Measurements from ENCODE around the gene MEF2C.
A peak's percentile ranks its signal among the peaks of the same experiment; 100 is the strongest.

MEF2C gene

DNA sequence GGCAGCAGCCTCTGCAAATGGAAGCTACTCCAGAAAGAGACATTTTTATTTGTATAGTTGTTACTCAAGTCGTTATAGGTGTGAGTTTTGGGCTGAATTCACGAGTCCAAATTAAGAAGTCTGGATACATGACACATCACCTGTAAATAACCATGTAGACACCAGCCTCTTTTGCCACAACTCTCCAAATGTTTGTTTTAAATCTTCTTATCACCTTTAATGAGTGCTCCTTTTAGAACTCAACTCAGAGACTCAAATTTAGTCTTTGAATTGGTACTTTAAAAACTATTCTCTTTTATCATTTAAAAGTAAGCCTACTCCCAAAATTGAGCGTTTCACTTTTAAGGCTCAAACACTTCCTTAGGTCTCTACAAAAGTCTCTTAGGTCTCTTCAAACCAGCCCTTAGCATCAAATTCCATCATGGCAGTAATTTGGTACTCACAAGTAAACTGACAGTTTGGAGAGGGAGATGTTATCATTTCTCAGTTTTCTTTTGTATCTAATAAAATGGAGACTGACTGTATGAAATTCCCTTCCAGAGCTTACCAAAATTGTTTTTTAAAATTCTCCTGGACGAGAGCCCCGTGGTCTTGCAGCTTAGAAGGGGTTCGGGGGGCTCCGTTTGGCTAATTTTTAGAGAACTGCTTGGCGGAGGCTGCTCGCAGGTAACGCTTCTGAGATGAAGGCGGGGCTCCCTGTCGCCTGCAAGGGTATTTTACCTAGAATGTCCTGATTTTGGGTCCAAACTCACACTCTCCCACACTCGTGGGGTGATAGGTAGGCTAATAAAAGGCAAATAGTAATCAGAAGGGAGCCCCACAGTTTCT, 194.6 kb downstream of the MEF2C start:
- H3K27ac ChIP-seq (ENCODE audit: low read length) = no peak overlapping the region
- H3K27me3 ChIP-seq (ENCODE audit: control insufficient read depth, insufficient read depth, low read length) = peaks cover 100% of the 10 kb centered on the region
- H3K36me3 ChIP-seq (ENCODE audit: control insufficient read depth, low read depth, low read length) = no peaks in the 10 kb centered on the region
- no peak overlapping the region for H3K9ac ChIP-seq (ENCODE audit: low read length)
- H3K4me3 ChIP-seq (ENCODE audit: low read length) = no peak overlapping the region
- no peaks in the 10 kb centered on the region for H3K9me3 ChIP-seq (ENCODE audit: control insufficient read depth, low read depth, low read length)
- peaks cover 44% of the 10 kb centered on the region for H3K4me1 ChIP-seq (ENCODE audit: control insufficient read depth, low read depth, low read length)

GRCh38 chr5:88687373-88687911, 195.5 kb downstream of the MEF2C start:
- Histone ChIP-seq H3K27me3 (ENCODE audit: control insufficient read depth, insufficient read depth, low read length) (peaks cover 100% of the 10 kb centered on the region), H3K9me3 (ENCODE audit: control insufficient read depth, low read depth, low read length) (no peaks in the 10 kb centered on the region), H3K36me3 (ENCODE audit: control insufficient read depth, low read depth, low read length) (no peaks in the 10 kb centered on the region), H3K9ac (ENCODE audit: low read length) (no peak overlapping the region), H3K4me1 (ENCODE audit: control insufficient read depth, low read depth, low read length) (peaks cover 40% of the 10 kb centered on the region), H3K4me3 (ENCODE audit: low read length) (no peak overlapping the region), H3K27ac (ENCODE audit: low read length) (no peak overlapping the region)

- Histone ChIP-seq H3K9me3 (ENCODE audit: control insufficient read depth, low read depth, low read length) (no peaks in the 10 kb centered on the region), H3K4me3 (ENCODE audit: low read length) (no peak overlapping the region), H3K9ac (ENCODE audit: low read length) (no peak overlapping the region), H3K27me3 (ENCODE audit: control insufficient read depth, insufficient read depth, low read length) (peaks cover 100% of the 10 kb centered on the region), H3K27ac (ENCODE audit: low read length) (no peak overlapping the region), H3K4me1 (ENCODE audit: control insufficient read depth, low read depth, low read length) (peaks cover 33% of the 10 kb centered on the region), H3K36me3 (ENCODE audit: control insufficient read depth, low read depth, low read length) (no peaks in the 10 kb centered on the region)
These were observed 196.3 kb downstream of the MEF2C start for GRCh38 chr5:88686726-88687125.

DNA sequence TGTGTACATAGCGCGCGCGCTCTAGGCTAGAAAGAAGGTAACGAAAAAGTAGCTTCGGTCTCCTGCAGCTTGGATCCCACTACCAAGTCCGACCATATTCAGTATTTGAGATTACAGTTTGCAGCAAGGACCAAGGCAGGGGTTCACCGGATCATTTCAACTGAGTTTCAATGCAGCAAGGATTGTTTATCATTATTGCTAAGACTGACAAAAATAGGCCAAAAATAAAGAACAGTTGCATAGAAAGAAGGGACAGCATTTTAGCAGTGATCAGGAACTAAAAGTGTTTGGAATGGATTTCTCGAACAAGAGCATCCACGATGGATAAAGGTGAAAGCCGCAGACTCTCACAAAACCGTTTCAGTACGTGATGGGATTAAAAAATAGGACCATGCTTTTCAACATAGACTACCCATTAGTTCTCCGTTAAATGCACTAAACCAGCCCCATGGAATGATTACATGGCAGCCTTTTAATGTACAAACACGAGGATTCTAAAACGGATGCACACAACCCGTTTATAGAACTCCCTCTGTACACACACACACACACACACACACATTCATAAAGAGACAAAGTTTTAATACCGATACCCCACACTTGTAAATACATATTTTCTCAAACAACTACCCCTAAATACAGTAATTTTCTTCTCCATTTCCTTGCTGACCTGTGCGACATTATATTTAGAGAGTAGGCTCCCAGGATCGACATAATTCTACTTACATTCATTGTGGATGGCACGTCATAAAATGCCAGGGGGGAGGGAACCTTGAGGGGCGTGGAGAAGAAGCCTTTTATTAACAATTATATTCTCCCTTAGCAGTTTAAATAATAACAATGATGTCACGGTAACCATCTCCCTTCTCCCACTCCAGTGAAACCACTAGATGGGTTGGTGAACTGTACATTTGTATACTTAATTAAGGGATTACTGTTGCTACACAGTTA, 197.1 kb downstream of the MEF2C start:
- no peak overlapping the region for H3K27ac ChIP-seq (ENCODE audit: low read length)
- H3K27me3 ChIP-seq (ENCODE audit: control insufficient read depth, insufficient read depth, low read length) = peaks cover 100% of the 10 kb centered on the region
- H3K4me3 ChIP-seq (ENCODE audit: low read length) = peak overlapping the region; percentile 53
- no peak overlapping the region for H3K9ac ChIP-seq (ENCODE audit: low read length)
- H3K36me3 ChIP-seq (ENCODE audit: control insufficient read depth, low read depth, low read length) = no peaks in the 10 kb centered on the region
- H3K9me3 ChIP-seq (ENCODE audit: control insufficient read depth, low read depth, low read length) = no peaks in the 10 kb centered on the region
- H3K4me1 ChIP-seq (ENCODE audit: control insufficient read depth, low read depth, low read length) = peaks cover 26% of the 10 kb centered on the region

DNA sequence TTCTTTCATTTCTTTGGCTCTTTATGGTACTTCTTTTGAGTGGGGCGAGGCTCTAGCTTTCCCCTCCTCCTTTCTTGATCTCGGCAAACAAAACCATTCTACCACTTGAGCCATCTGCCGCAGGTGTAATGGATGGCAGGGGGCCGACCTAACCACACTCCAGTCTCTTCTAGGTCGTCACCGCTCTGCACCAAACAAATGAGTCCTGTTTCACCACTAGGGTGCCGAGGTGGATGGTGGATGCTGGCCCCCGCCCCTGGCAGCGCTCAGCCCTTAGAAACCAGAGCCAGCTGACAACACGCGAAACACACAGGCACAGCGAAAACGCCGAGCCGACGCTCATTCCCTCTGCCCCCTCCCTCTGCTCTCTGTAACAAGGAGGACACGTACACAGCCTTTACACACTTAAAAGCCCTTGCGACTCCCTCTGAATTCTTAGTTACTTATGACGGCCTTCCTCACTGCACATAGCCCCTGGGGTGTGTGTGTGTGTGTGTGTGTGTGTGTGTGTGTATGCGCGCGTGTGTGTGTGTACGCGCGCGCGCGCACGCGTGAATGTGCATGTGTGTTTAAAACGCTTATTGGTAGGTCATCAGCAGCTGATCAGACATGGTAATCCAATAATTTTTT, 199.4 kb downstream of the MEF2C start:
- no peaks in the 10 kb centered on the region for H3K9me3 ChIP-seq (ENCODE audit: control insufficient read depth, low read depth, low read length)
- H3K4me3 ChIP-seq (ENCODE audit: low read length) = peak overlapping the region; percentile 53
- no peaks in the 10 kb centered on the region for H3K36me3 ChIP-seq (ENCODE audit: control insufficient read depth, low read depth, low read length)
- peaks cover 100% of the 10 kb centered on the region for H3K27me3 ChIP-seq (ENCODE audit: control insufficient read depth, insufficient read depth, low read length)
- no peak overlapping the region for H3K27ac ChIP-seq (ENCODE audit: low read length)
- H3K4me1 ChIP-seq (ENCODE audit: control insufficient read depth, low read depth, low read length) = peaks cover 21% of the 10 kb centered on the region
- H3K9ac ChIP-seq (ENCODE audit: low read length) = no peak overlapping the region

DNA sequence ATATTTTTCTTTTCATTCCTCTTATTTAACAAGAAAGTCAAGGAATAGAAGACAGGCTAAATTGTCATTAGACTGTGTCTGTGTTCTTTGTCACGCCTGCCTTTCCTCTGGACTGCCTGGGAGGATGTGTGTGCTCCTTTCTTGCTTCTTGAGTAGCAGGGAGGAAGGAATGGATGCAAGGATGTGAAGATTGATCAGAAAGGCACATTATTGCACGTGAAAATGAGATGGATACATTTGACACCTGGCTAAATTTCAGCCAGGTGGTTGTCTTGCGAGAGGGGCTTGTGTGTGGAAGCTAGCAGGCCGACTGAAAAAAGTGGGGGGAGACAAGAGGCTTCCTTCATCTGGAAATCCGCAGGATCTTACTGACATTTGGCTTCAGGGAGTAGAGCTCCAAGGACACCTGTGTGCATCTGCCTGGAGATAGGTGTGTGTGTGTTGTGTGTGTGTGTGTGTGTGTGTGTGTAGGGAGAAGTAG, 200.1 kb downstream of the MEF2C start:
- peaks cover 18% of the 10 kb centered on the region for H3K4me1 ChIP-seq (ENCODE audit: control insufficient read depth, low read depth, low read length)
- no peaks in the 10 kb centered on the region for H3K9me3 ChIP-seq (ENCODE audit: control insufficient read depth, low read depth, low read length)
- peaks cover 100% of the 10 kb centered on the region for H3K27me3 ChIP-seq (ENCODE audit: control insufficient read depth, insufficient read depth, low read length)
- no peak overlapping the region for H3K27ac ChIP-seq (ENCODE audit: low read length)
- no peak overlapping the region for H3K9ac ChIP-seq (ENCODE audit: low read length)
- H3K36me3 ChIP-seq (ENCODE audit: control insufficient read depth, low read depth, low read length) = no peaks in the 10 kb centered on the region
- no peak overlapping the region for H3K4me3 ChIP-seq (ENCODE audit: low read length)

- no peaks in the 10 kb centered on the region for H3K9me3 ChIP-seq (ENCODE audit: control insufficient read depth, low read depth, low read length)
- no peak overlapping the region for H3K27ac ChIP-seq (ENCODE audit: low read length)
- H3K36me3 ChIP-seq (ENCODE audit: control insufficient read depth, low read depth, low read length) = no peaks in the 10 kb centered on the region
- no peak overlapping the region for H3K4me3 ChIP-seq (ENCODE audit: low read length)
- peaks cover 100% of the 10 kb centered on the region for H3K27me3 ChIP-seq (ENCODE audit: control insufficient read depth, insufficient read depth, low read length)
- peaks cover 18% of the 10 kb centered on the region for H3K4me1 ChIP-seq (ENCODE audit: control insufficient read depth, low read depth, low read length)
- no peak overlapping the region for H3K9ac ChIP-seq (ENCODE audit: low read length)
These were observed 200.9 kb downstream of the MEF2C start for GRCh38 chr5:88682131-88682530.

GRCh38 chr5:88681211-88681803, 201.7 kb downstream of the MEF2C start:
- Histone ChIP-seq H3K36me3 (ENCODE audit: control insufficient read depth, low read depth, low read length) (no peaks in the 10 kb centered on the region), H3K27me3 (ENCODE audit: control insufficient read depth, insufficient read depth, low read length) (peaks cover 100% of the 10 kb centered on the region), H3K4me3 (ENCODE audit: low read length) (no peak overlapping the region), H3K9ac (ENCODE audit: low read length) (no peak overlapping the region), H3K4me1 (ENCODE audit: control insufficient read depth, low read depth, low read length) (peaks cover 22% of the 10 kb centered on the region), H3K27ac (ENCODE audit: low read length) (no peak overlapping the region), H3K9me3 (ENCODE audit: control insufficient read depth, low read depth, low read length) (no peaks in the 10 kb centered on the region)

DNA sequence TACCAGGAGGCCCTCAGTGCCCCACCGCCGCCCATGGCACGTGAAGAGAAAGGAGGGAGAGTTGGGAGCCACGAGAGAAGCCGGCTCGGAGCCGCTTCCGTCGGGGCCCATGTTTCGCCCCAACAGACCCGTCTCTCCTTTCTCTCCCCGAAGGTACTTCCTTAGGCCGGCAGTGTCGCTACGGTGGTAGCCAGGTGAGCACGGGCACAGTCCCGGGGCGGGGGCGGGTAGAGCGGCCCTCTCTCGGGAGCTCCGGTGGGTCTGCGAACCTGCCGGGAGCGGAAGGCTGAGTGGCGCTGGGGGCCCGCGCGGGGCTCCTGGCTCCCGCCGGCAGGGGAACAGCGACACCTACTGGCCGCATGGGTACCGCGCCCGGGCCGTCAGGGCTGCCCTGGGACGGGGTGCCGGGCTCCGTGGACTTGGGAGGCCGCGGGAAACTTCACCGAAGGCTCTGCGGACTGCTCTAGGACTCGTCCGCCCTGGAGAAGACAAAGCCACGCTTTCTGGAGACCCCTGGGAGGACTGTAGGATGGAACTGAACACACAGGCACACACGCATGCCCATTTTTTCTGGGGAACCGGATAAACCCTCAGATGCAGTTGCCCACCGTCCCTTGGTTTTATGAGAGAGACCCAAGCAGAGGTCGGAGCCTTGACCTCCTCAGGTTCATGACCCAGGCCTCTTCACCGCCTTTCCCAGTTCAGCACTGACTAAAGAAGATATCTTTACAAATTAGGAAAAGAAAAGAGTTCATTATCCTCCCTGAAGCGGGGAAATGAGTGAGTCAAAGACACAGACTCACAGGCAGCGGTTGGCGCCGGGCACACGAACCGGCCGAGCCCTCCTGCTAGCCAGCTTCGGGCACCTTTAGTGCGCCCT, 202.5 kb downstream of the MEF2C start:
- H3K9ac ChIP-seq (ENCODE audit: low read length) = no peak overlapping the region
- peak overlapping the region; percentile 44 for H3K4me3 ChIP-seq (ENCODE audit: low read length)
- no peak overlapping the region for H3K27ac ChIP-seq (ENCODE audit: low read length)

DNA sequence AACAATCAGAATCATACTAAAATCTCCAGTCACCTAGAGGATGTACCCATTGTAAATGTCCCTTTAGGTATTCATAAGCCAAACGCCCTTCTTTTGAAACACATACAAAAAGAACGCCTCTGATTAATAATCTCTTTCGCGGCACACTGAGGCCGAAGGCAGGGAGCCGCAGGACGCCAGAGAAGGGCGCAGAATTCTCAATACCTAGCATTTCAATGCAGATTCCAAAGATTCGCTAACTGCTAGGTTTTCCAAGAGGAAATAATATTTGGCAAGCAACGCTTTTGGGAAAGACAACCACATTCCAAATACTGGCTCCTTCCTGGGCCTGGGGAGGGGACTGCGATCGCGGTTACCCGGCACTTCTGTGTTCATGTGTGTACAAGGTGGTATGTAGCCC, 203.3 kb downstream of the MEF2C start:
- Histone ChIP-seq H3K4me1 (ENCODE audit: control insufficient read depth, low read depth, low read length) (peaks cover 21% of the 10 kb centered on the region), H3K9ac (ENCODE audit: low read length) (no peak overlapping the region), H3K4me3 (ENCODE audit: low read length) (peak overlapping the region; percentile 44)

More for the DNA sequence above, 202.5 kb downstream of the MEF2C start:
- no peaks in the 10 kb centered on the region for H3K36me3 ChIP-seq (ENCODE audit: control insufficient read depth, low read depth, low read length)
- H3K27me3 ChIP-seq (ENCODE audit: control insufficient read depth, insufficient read depth, low read length) = peaks cover 100% of the 10 kb centered on the region
- H3K4me1 ChIP-seq (ENCODE audit: control insufficient read depth, low read depth, low read length) = peaks cover 17% of the 10 kb centered on the region
- H3K9me3 ChIP-seq (ENCODE audit: control insufficient read depth, low read depth, low read length) = no peaks in the 10 kb centered on the region

More for the DNA sequence above, 203.3 kb downstream of the MEF2C start:
- H3K36me3 ChIP-seq (ENCODE audit: control insufficient read depth, low read depth, low read length) = no peaks in the 10 kb centered on the region
- H3K27ac ChIP-seq (ENCODE audit: low read length) = no peak overlapping the region
- no peaks in the 10 kb centered on the region for H3K9me3 ChIP-seq (ENCODE audit: control insufficient read depth, low read depth, low read length)
- peaks cover 100% of the 10 kb centered on the region for H3K27me3 ChIP-seq (ENCODE audit: control insufficient read depth, insufficient read depth, low read length)

Measured in iPS-18a (cell line).